B cell (primary cell): Measurements from ENCODE around the gene DIP2A.

Experiments used
- CTCF ChIP-seq: fragments of 200-600 bp; IDR thresholded peaks from one replicate; pipeline ENCODE4 v1.8.0; 2022; ENCODE audit warnings: antibody characterized with exemption, mild to moderate bottlenecking
- EZH2 ChIP-seq: IDR thresholded peaks from 2 replicates; pipeline ENCODE4 v1.6.1; 2012; ENCODE audit warnings: borderline replicate concordance, low read depth, mild to moderate bottlenecking, moderate library complexity, low read length; ENCODE audit not compliant: insufficient read depth, poor library complexity, severe bottlenecking

- TF ChIP-seq CTCF (no peak), EZH2 (no peak)
These were observed 110.4 kb downstream of the DIP2A start for GRCh38 chr21:46569081-46569480.
